MM.1S (cell line): Measurements from ENCODE around the gene TGM5.

Experiments used
- DNase-seq: peaks from one replicate; pipeline ENCODE4 v3.0.0-alpha.2; 2015
- H2AFZ ChIP-seq: fragments of 300-600 bp; sonication (generic); 2 replicates; pipeline ENCODE4 v1.6.0; 2016; ENCODE audit warnings: antibody characterized with exemption, low read length
- H3F3A ChIP-seq: fragments of 300-600 bp; sonication (generic); 2 replicates; pipeline ENCODE4 v1.6.1; 2016; ENCODE audit warnings: mild to moderate bottlenecking, antibody characterized with exemption, low read length, moderate library complexity, mixed read lengths; ENCODE audit not compliant: insufficient read depth
- H3K27ac ChIP-seq: fragments of 300-600 bp; sonication (generic); 2 replicates; pipeline ENCODE4 v1.5.1; 2016; ENCODE audit warnings: mild to moderate bottlenecking, low read length
- H3K27me3 ChIP-seq: fragments of 300-600 bp; sonication (generic); replicated peaks from 2 replicates; pipeline ENCODE4 v1.6.0; 2016; ENCODE audit warnings: low read length; ENCODE audit not compliant: insufficient read depth
- H3K36me3 ChIP-seq: fragments of 300-600 bp; sonication (generic); replicated peaks from 2 replicates; pipeline ENCODE4 v1.6.1; 2016; ENCODE audit warnings: mild to moderate bottlenecking, low read length, mixed read lengths; ENCODE audit not compliant: insufficient read depth
- H3K4me1 ChIP-seq: fragments of 300-600 bp; sonication (generic); 2 replicates; pipeline ENCODE4 v1.6.1; 2016; ENCODE audit warnings: low read length, mixed read lengths
- H3K4me2 ChIP-seq: fragments of 300-600 bp; sonication (generic); 2 replicates; pipeline ENCODE4 v1.6.0; 2016; ENCODE audit warnings: low read depth, low read length
- H3K4me3 ChIP-seq: fragments of 300-600 bp; sonication (generic); 2 replicates; pipeline ENCODE4 v1.5.1; 2016; ENCODE audit warnings: low read length, mixed read lengths
- H3K79me2 ChIP-seq: fragments of 300-600 bp; sonication (generic); 2 replicates; pipeline ENCODE4 v1.6.1; 2016; ENCODE audit warnings: mixed run types, low read length, mixed read lengths
- H3K9ac ChIP-seq: fragments of 300-600 bp; sonication (generic); 2 replicates; pipeline ENCODE4 v1.6.1; 2016; ENCODE audit warnings: low read length, mixed read lengths
- H3K9me2 ChIP-seq: fragments of 300-600 bp; sonication (generic); replicated peaks from 2 replicates; pipeline ENCODE4 v1.6.1; 2016; ENCODE audit warnings: mild to moderate bottlenecking, low read length, mixed read lengths; ENCODE audit not compliant: insufficient read depth
- H3K9me3 ChIP-seq: fragments of 300-600 bp; sonication (generic); replicated peaks from 2 replicates; pipeline ENCODE4 v1.6.1; 2016; ENCODE audit warnings: mild to moderate bottlenecking, low read length, mixed read lengths; ENCODE audit not compliant: insufficient read depth
- H4K20me1 ChIP-seq: fragments of 300-600 bp; sonication (generic); 2 replicates; pipeline ENCODE4 v1.6.1; 2016; ENCODE audit warnings: mild to moderate bottlenecking, low read length, moderate library complexity, mixed read lengths; ENCODE audit not compliant: insufficient read depth
- CTCF ChIP-seq: fragments of 300-600 bp; sonication (generic); IDR thresholded peaks from 2 replicates; pipeline ENCODE4 v1.5.1; 2016; ENCODE audit warnings: antibody characterized with exemption, low read length, mixed read lengths
- EZH2 ChIP-seq: fragments of 300-600 bp; sonication (generic); optimal IDR thresholded peaks from 2 replicates; pipeline ENCODE3; 2017; ENCODE audit warnings: low read depth, mild to moderate bottlenecking, antibody characterized with exemption, low read length, mixed read lengths
- EZH2phosphoT487 ChIP-seq: fragments of 300-600 bp; sonication (generic); IDR thresholded peaks from 2 replicates; pipeline ENCODE4 v1.6.1; 2018; ENCODE audit warnings: antibody characterized with exemption, low read length

Gene TGM5

GRCh38 chr15:43213466-43213865 is 53.3 kb downstream of the TGM5 start:
- no peaks in the 10 kb centered on the region for H3K27me3 ChIP-seq
- no peak overlapping the region for H3K9ac ChIP-seq
- no peaks in the 10 kb centered on the region for H3K9me3 ChIP-seq
- H3K4me1 ChIP-seq = no peaks in the 10 kb centered on the region
- no peak overlapping the region for H3K4me3 ChIP-seq
- H3K79me2 ChIP-seq = no peaks in the 10 kb centered on the region
- H4K20me1 ChIP-seq = no peaks in the 10 kb centered on the region
- H3K4me2 ChIP-seq = no peak overlapping the region
- H3K9me2 ChIP-seq = no peaks in the 10 kb centered on the region
- H3K36me3 ChIP-seq = no peaks in the 10 kb centered on the region
- H3K27ac ChIP-seq = no peak overlapping the region
- no peak overlapping the region for H2AFZ ChIP-seq
- no peak for DNase-seq
- no peaks in the 10 kb centered on the region for H3F3A ChIP-seq
- TF ChIP-seq CTCF = no peak
- no peak for TF ChIP-seq EZH2phosphoT487
- no peak for TF ChIP-seq EZH2

DNA sequence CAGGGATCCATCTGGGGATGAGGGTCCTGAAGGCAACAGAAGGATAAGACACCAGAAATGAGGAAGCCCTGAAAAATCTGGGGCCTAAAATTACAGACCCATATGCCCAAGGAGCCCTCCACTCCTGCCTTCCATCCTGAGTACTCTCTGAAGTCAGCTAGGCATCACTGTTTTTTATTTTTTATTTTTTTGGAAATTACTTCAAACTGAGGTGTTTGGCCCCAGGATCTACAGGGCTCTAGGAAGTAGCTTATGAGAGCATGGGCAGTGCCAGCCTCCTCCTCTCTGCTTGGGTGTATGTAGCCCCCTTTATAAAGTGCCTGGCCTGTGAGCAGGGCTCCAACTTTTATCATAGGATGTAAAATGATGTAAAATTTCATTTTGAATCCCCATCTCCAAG is 53.8 kb downstream of the TGM5 start:
- Histone ChIP-seq H3K9me2 (no peaks in the 10 kb centered on the region), H3K9me3 (no peaks in the 10 kb centered on the region), H3F3A (no peaks in the 10 kb centered on the region), H3K27me3 (no peaks in the 10 kb centered on the region), H3K36me3 (no peaks in the 10 kb centered on the region), H2AFZ (no peak overlapping the region), H3K4me2 (no peak overlapping the region), H3K4me3 (no peak overlapping the region), H3K79me2 (no peaks in the 10 kb centered on the region), H3K4me1 (no peaks in the 10 kb centered on the region), H3K27ac (no peak overlapping the region), H3K9ac (no peak overlapping the region), H4K20me1 (no peaks in the 10 kb centered on the region)
- no peak for DNase-seq
- TF ChIP-seq EZH2phosphoT487 (no peak), CTCF (no peak), EZH2 (no peak)

GRCh38 chr15:43212299-43212698 is 54.4 kb downstream of the TGM5 start:
- H3K36me3 ChIP-seq = no peaks in the 10 kb centered on the region
- DNase-seq = no peak
- no peaks in the 10 kb centered on the region for H3K4me1 ChIP-seq
- H3K27me3 ChIP-seq = no peaks in the 10 kb centered on the region
- H3K4me2 ChIP-seq = no peak overlapping the region
- no peaks in the 10 kb centered on the region for H3K79me2 ChIP-seq
- H3K4me3 ChIP-seq = no peak overlapping the region
- H3K9me2 ChIP-seq = no peaks in the 10 kb centered on the region
- no peaks in the 10 kb centered on the region for H3K9me3 ChIP-seq
- no peak overlapping the region for H3K9ac ChIP-seq
- no peaks in the 10 kb centered on the region for H3F3A ChIP-seq
- no peak for TF ChIP-seq EZH2phosphoT487
- no peak for TF ChIP-seq CTCF
- no peak for TF ChIP-seq EZH2
- no peak overlapping the region for H3K27ac ChIP-seq
- no peak overlapping the region for H2AFZ ChIP-seq
- no peaks in the 10 kb centered on the region for H4K20me1 ChIP-seq

DNA sequence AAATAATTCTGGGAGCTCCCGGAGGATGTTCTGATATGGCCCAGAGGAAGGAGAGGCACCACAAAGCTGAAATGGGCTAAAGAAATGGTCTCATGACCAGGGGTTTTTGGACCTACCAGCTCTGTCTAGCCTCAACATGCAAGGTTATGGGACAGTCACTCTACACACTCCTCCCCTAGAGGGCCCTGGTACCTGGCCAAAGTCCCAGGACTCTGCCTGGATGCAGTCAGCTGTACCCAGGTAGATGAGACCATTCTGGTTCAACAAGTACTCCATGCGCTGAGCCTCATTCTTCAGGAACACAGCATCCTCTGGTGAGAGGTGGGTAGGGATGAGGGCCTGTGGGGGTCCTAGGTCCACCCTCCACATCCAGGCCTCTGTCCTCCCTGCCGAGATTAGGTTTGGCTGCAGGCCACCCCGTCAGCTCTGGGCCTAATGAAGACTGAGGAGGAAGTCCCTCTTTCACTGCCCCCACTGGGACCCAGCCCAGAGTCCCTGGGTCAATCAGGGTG is 55.4 kb downstream of the TGM5 start:
- Histone ChIP-seq H3K9ac (no peak overlapping the region), H3K9me2 (no peaks in the 10 kb centered on the region), H3K4me2 (no peak overlapping the region), H3F3A (no peaks in the 10 kb centered on the region), H3K9me3 (no peaks in the 10 kb centered on the region), H2AFZ (no peak overlapping the region), H3K27me3 (no peaks in the 10 kb centered on the region), H3K4me3 (no peak overlapping the region), H3K79me2 (no peaks in the 10 kb centered on the region), H4K20me1 (no peaks in the 10 kb centered on the region), H3K4me1 (no peaks in the 10 kb centered on the region), H3K27ac (no peak overlapping the region), H3K36me3 (no peaks in the 10 kb centered on the region)
- DNase-seq = no peak
- TF ChIP-seq EZH2phosphoT487 (no peak), EZH2 (no peak), CTCF (no peak)
